ENCODE results near the gene MPL.

The MPL gene

GRCh38 chr1:43331688-43332087, 5.9 kb upstream of the MPL start:
- Histone ChIP-seq H3K27me3 (ENCODE audit: insufficient read depth, poor library complexity, severe bottlenecking) (no peaks in the 10 kb centered on the region), H3K27ac (replicated peaks) (no peak overlapping the region), H3K4me3 (replicated peaks; ENCODE audit: insufficient read depth, low read length) (no peak overlapping the region)
- no peak for DNase-seq (ENCODE audit: low read depth in 1 of 2, low spot score in 1 of 2)
- TF ChIP-seq CTCF (IDR thresholded peaks at IDR 0.05; ENCODE audit: insufficient read depth, low read length) (no peak), REST (IDR thresholded peaks at IDR 0.05; ENCODE audit: insufficient replicate concordance, low read depth) (no peak), SPI1 (IDR thresholded peaks at IDR 0.05; ENCODE audit: borderline replicate concordance, low read depth) (no peak), POLR2AphosphoS5 (IDR thresholded peaks at IDR 0.05; ENCODE audit: low read depth) (no peak), GABPA (IDR thresholded peaks at IDR 0.05; ENCODE audit: low read depth) (no peak)

- DNase-seq (ENCODE audit: low read depth in 1 of 2, low spot score in 1 of 2), result no peak
- no peak for TF ChIP-seq GABPA (IDR thresholded peaks at IDR 0.05; ENCODE audit: low read depth)
- no peak for TF ChIP-seq SPI1 (IDR thresholded peaks at IDR 0.05; ENCODE audit: borderline replicate concordance, low read depth)
- TF ChIP-seq REST (IDR thresholded peaks at IDR 0.05; ENCODE audit: insufficient replicate concordance, low read depth), result no peak
- no peak for TF ChIP-seq CTCF (IDR thresholded peaks at IDR 0.05; ENCODE audit: insufficient read depth, low read length)
- TF ChIP-seq POLR2AphosphoS5 (IDR thresholded peaks at IDR 0.05; ENCODE audit: low read depth), result no peak
- Histone ChIP-seq H3K4me3 (replicated peaks; ENCODE audit: insufficient read depth, low read length) (no peak overlapping the region), H3K27me3 (ENCODE audit: insufficient read depth, poor library complexity, severe bottlenecking) (no peaks in the 10 kb centered on the region), H3K27ac (replicated peaks) (no peak overlapping the region)
These were observed 3.0 kb upstream of the MPL start for GRCh38 chr1:43334453-43335205.

- TF ChIP-seq SPI1 (IDR thresholded peaks at IDR 0.05; ENCODE audit: borderline replicate concordance, low read depth) (no peak), POLR2AphosphoS5 (IDR thresholded peaks at IDR 0.05; ENCODE audit: low read depth) (no peak), CTCF (IDR thresholded peaks at IDR 0.05; ENCODE audit: insufficient read depth, low read length) (no peak), GABPA (IDR thresholded peaks at IDR 0.05; ENCODE audit: low read depth) (no peak), REST (IDR thresholded peaks at IDR 0.05; ENCODE audit: insufficient replicate concordance, low read depth) (no peak)
- H3K27me3 ChIP-seq (ENCODE audit: insufficient read depth, poor library complexity, severe bottlenecking), result no peaks in the 10 kb centered on the region
- no peak for DNase-seq (ENCODE audit: low read depth in 1 of 2, low spot score in 1 of 2)
- no peak overlapping the region for H3K4me3 ChIP-seq (replicated peaks; ENCODE audit: insufficient read depth, low read length)
- no peak overlapping the region for H3K27ac ChIP-seq (replicated peaks)
These were observed 383 bp downstream of the MPL start for GRCh38 chr1:43338001-43338400.

Measured in HL-60 (cell line).